RWPE1 (cell line): Measurements from ENCODE around the gene INKA1.
"Not testable (repeated sequence)": the region's sequence is repeated elsewhere in the genome, so short reads cannot be mapped to it uniquely, and the experiment has no call there.

Source experiments
- CTCF ChIA-PET: fragments of 350-600 bp; sonication (Branson Sonifier 250); formaldehyde crosslinking; extraction: SDS; loops from one replicate; lab custom pipeline; 2021; lab: Yijun Ruan, JAX
- POLR2A ChIA-PET: fragments of 400-600 bp; formaldehyde crosslinking; extraction: SDS; loops from one replicate; lab custom pipeline; 2020; ENCODE audit warnings: antibody characterized with exemption; ENCODE audit not compliant: low non-redundant PET; lab: Yijun Ruan, JAX
- DNase-seq: peaks from one replicate; pipeline ENCODE4 v3.0.0; 2012; ENCODE audit warnings: low spot score
- H3K27ac ChIP-seq: fragments of 450-650 bp; 2 replicates; pipeline ENCODE4 v1.5.1; 2017
- CTCF ChIP-seq: fragments of 450-650 bp; conservative IDR thresholded peaks from 2 replicates; pipeline ENCODE4 v1.5.1; 2017; ENCODE audit warnings: low read depth, mild to moderate bottlenecking

INKA1 gene

GRCh38 chr3:49779358-49780079, 23.5 kb upstream of the INKA1 start:
- CTCF ChIA-PET, result no interaction called here
- TF ChIP-seq CTCF, result no peak
- POLR2A ChIA-PET, result no interaction called here
- DNase-seq, result no peak
- no peak overlapping the region for H3K27ac ChIP-seq

GRCh38 chr3:49780080-49780974, 22.7 kb upstream of the INKA1 start:
- H3K27ac ChIP-seq, result peak overlapping the region; percentile 46
- POLR2A ChIA-PET, result no interaction called here
- TF ChIP-seq CTCF, result no peak
- DNase-seq, result no peak
- CTCF ChIA-PET, result no interaction called here

- POLR2A ChIA-PET, result interaction anchor here (0.6 kb wide), 1 partner anchor 41 kb away, joined by 12 read pairs; no protein-coding TSS in a partner anchor
- DNase-seq, H3K27ac ChIP-seq, CTCF ChIA-PET: not testable (repeated sequence)
These were observed 22.1 kb upstream of the INKA1 start for GRCh38 chr3:49780975-49781365.

- DNase-seq, result no peak
- TF ChIP-seq CTCF, result no peak
- no peak overlapping the region; the same call in 1 of the 2 replicates for H3K27ac ChIP-seq
- ChIA-PET CTCF (interaction anchor here (0.6 kb wide), 1 partner anchor 176 kb away, joined by 3 read pairs; no protein-coding TSS in a partner anchor), POLR2A (interaction anchor here (0.6 kb wide), 1 partner anchor 42 kb away, joined by 12 read pairs; no protein-coding TSS in a partner anchor)
These were observed 21.5 kb upstream of the INKA1 start for GRCh38 chr3:49781415-49782199.

GRCh38 chr3:49782277-49782676, 20.8 kb upstream of the INKA1 start:
- peak overlapping the region; percentile 9; the same call in 1 of the 2 replicates for H3K27ac ChIP-seq
- POLR2A ChIA-PET, DNase-seq: not testable (repeated sequence)
- CTCF ChIA-PET, result interaction anchor here (0.6 kb wide), 1 partner anchor 405 kb away, joined by 3 read pairs; no protein-coding TSS in a partner anchor

- H3K27ac ChIP-seq, result peak overlapping the region; percentile 83
- CTCF ChIA-PET, result interaction anchor here (1.1 kb wide), 1 partner anchor 54 kb away, joined by 4 read pairs; no protein-coding TSS in a partner anchor
- no peak for TF ChIP-seq CTCF
- DNase-seq, result peak; percentile 28
- POLR2A ChIA-PET, result no interaction called here
These were observed 17.3 kb upstream of the INKA1 start for GRCh38 chr3:49785565-49786356.
